Measurements from ENCODE around the gene CTBP2. TPM values are rescaled to one million over a fixed set of nuclear protein-coding genes. Genes with fewer than 3 reads are reported as not detected.

Gene CTBP2
- total RNA-seq, 4 donors from 2014 or later = 69.7 to 125 (median 84.7) TPM

DNA sequence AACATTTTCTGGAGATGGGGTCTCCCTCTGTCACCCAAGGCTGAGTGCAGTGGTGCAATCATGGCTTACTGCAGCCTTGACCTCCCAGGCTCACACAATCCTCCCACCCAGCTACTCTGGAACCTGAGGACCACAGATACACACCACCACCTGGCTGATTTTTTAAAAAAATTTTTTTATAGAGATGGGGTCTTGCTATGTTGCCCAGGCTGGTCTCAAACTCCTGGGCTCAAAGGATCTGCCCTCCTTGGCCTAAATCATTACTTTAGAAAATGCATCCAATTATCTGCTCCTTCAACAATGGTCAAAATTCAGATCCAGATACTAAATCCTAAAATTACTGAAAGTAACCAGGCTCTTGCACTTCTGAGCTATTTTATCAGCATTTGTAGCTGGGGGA, 55.2 kb downstream of the CTBP2 start:
- DNase-seq (ENCODE audit: extremely low spot score) = no peak
- Histone ChIP-seq H3K27me3 (no peaks in the 10 kb centered on the region), H3K36me3 (peaks cover 10 to 60% (median 39%) of the 10 kb centered on the region in 4 donors), H3K9me3 (no peaks in the 10 kb centered on the region), H3K4me1 (peaks cover 22 to 60% (median 45%) of the 10 kb centered on the region in 4 donors), H3K27ac (replicated peaks in 1 of 4) (no peak overlapping the region), H3K4me3 (no peak overlapping the region)
- TF ChIP-seq EP300 (IDR thresholded peaks at IDR 0.05) = no peak
- TF ChIP-seq, protein P1, sequence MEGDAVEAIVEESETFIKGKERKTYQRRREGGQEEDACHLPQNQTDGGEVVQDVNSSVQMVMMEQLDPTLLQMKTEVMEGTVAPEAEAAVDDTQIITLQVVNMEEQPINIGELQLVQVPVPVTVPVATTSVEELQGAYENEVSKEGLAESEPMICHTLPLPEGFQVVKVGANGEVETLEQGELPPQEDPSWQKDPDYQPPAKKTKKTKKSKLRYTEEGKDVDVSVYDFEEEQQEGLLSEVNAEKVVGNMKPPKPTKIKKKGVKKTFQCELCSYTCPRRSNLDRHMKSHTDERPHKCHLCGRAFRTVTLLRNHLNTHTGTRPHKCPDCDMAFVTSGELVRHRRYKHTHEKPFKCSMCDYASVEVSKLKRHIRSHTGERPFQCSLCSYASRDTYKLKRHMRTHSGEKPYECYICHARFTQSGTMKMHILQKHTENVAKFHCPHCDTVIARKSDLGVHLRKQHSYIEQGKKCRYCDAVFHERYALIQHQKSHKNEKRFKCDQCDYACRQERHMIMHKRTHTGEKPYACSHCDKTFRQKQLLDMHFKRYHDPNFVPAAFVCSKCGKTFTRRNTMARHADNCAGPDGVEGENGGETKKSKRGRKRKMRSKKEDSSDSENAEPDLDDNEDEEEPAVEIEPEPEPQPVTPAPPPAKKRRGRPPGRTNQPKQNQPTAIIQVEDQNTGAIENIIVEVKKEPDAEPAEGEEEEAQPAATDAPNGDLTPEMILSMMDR (IDR thresholded peaks at IDR 0.05) = no peak
- no peak for TF ChIP-seq POLR2A (IDR thresholded peaks at IDR 0.05; ENCODE audit: low read depth)
- TF ChIP-seq POLR2AphosphoS5 (IDR thresholded peaks at IDR 0.05) = no peak
- intact Hi-C loops (cut with DNase I) = no loop called here

DNA sequence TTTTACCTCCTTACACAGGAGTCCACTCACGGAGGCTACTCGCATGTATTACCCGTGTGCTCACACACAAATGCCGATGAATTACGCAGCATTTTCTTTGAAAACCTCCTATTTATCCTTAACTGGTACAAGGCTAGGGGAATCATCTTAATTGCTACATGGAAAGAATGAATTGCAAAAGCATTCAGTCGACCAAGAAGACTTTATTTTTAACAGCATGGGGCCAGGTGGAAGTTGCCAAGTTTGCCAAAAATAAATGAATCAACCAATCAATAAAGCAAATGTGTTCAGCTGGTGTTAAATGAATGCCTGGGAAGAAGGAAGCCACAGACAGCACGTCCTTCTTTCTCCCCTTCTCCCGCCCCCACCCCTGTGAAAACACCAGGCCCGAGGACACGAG, 55.8 kb downstream of the CTBP2 start:
- H3K27ac ChIP-seq (replicated peaks in 1 of 4) = no peak overlapping the region
- intact Hi-C loops (cut with DNase I) = no loop called here
- H3K4me1 ChIP-seq = peaks cover 22 to 62% (median 45%) of the 10 kb centered on the region in 4 donors
- no peak overlapping the region for H3K4me3 ChIP-seq
- peaks cover 5 to 54% (median 34%) of the 10 kb centered on the region in 4 donors for H3K36me3 ChIP-seq
- no peaks in the 10 kb centered on the region for H3K27me3 ChIP-seq
- WGBS = 67% methylated on average over 10 of the region's 10 CpGs
- H3K9me3 ChIP-seq = no peaks in the 10 kb centered on the region
- TF ChIP-seq POLR2AphosphoS5 (IDR thresholded peaks at IDR 0.05) (no peak), EP300 (IDR thresholded peaks at IDR 0.05) (no peak), POLR2A (IDR thresholded peaks at IDR 0.05; ENCODE audit: low read depth) (no peak)
- TF ChIP-seq, protein P1 (IDR thresholded peaks at IDR 0.05) = no peak
- DNase-seq (ENCODE audit: extremely low spot score) = no peak

DNA sequence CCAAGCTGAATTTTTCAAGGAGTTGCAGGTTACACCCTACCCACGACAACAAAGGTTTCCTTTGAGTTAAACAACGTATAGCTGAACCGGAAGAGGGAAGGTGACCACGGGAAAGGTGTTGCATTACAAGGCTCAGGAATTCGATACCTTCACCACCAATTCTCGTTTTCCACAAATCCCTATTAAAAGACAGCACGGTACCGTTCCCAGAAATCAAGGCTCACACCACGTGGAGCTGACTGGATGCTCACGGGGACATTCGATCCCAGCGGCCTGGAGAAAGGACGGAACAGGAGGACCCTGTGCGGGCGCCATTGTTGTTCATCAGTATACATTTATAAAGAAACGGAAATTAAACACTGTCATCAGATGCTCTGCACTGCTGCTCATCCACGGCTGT, 56.4 kb downstream of the CTBP2 start:
- H3K9me3 ChIP-seq = no peaks in the 10 kb centered on the region
- no peaks in the 10 kb centered on the region for H3K27me3 ChIP-seq
- H3K27ac ChIP-seq (replicated peaks in 1 of 4) = no peak overlapping the region
- no peak overlapping the region for H3K4me3 ChIP-seq
- no peak for DNase-seq (ENCODE audit: extremely low spot score)
- WGBS = 89% methylated on average over 17 of the region's 17 CpGs
- peaks cover 0 to 48% (median 30%) of the 10 kb centered on the region in 4 donors for H3K36me3 ChIP-seq
- TF ChIP-seq POLR2AphosphoS5 (IDR thresholded peaks at IDR 0.05) (no peak), POLR2A (IDR thresholded peaks at IDR 0.05; ENCODE audit: low read depth) (no peak), EP300 (IDR thresholded peaks at IDR 0.05) (no peak)
- TF ChIP-seq, protein P1 (IDR thresholded peaks at IDR 0.05) = no peak
- H3K4me1 ChIP-seq = peaks cover 22 to 68% (median 50%) of the 10 kb centered on the region in 4 donors
- intact Hi-C loops (cut with DNase I) = no loop called here

DNA sequence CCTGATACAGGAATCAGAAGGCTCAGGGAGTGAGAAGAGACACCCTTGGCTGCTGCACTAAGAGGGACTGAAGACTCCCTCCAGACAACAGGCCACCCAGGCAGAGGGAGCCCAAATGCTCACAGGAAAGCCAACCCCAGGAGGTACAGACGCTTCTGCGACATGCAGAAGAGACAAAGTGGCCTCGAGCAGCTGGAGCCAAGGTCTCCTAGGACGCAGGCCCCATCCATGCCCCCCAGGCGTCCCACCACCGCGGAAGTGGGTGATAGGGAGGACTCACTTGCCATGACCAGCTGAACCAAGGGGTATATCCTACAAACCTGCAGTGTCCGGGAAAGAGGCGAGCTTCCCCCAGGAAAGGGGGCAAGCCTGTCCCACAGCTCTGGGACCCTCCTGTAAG, 56.9 kb downstream of the CTBP2 start:
- no peak overlapping the region for H3K4me3 ChIP-seq
- no peaks in the 10 kb centered on the region for H3K9me3 ChIP-seq
- TF ChIP-seq, protein P1 (IDR thresholded peaks at IDR 0.05) = no peak
- TF ChIP-seq POLR2A (IDR thresholded peaks at IDR 0.05; ENCODE audit: low read depth) = no peak
- TF ChIP-seq EP300 (IDR thresholded peaks at IDR 0.05) = no peak
- TF ChIP-seq POLR2AphosphoS5 (IDR thresholded peaks at IDR 0.05) = no peak
- peaks cover 0 to 43% (median 26%) of the 10 kb centered on the region in 4 donors for H3K36me3 ChIP-seq
- 89% methylated on average over 7 of the region's 9 CpGs for WGBS
- no peak overlapping the region for H3K27ac ChIP-seq (replicated peaks in 1 of 4)
- peaks cover 22 to 71% (median 51%) of the 10 kb centered on the region in 4 donors for H3K4me1 ChIP-seq
- no peak for DNase-seq (ENCODE audit: extremely low spot score)
- no peaks in the 10 kb centered on the region for H3K27me3 ChIP-seq
- intact Hi-C loops (cut with DNase I) = no loop called here

DNA sequence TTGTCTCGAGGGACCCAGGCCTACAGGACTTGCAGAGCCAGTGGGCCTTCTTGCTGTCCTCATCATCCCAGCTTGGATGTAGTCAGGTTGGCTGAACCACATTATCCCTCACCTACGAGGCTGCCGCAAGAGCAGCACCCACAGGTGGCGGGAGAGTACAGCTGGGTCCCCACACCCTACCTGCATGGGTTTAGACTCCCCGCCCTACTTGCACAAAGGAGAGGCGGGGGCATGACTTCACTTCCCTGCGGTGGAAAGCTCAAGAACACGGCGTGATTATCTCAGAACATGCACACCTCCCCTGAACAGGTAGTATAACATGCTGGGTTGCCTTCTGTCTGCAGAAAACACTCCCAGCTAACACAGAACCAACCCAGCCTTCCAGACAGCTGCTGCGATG, 57.5 kb downstream of the CTBP2 start:
- no peak for DNase-seq (ENCODE audit: extremely low spot score)
- H3K27me3 ChIP-seq = no peaks in the 10 kb centered on the region
- no peak for TF ChIP-seq EP300 (IDR thresholded peaks at IDR 0.05)
- TF ChIP-seq, protein P1 (IDR thresholded peaks at IDR 0.05) = no peak
- no peak for TF ChIP-seq POLR2A (IDR thresholded peaks at IDR 0.05; ENCODE audit: low read depth)
- TF ChIP-seq POLR2AphosphoS5 (IDR thresholded peaks at IDR 0.05) = no peak
- no peaks in the 10 kb centered on the region for H3K9me3 ChIP-seq
- intact Hi-C loops (cut with DNase I) = no loop called here
- no peak overlapping the region for H3K4me3 ChIP-seq
- peaks cover 22 to 76% (median 51%) of the 10 kb centered on the region in 4 donors for H3K4me1 ChIP-seq
- H3K27ac ChIP-seq (replicated peaks in 1 of 4) = no peak overlapping the region
- WGBS = 82% methylated on average over 8 of the region's 10 CpGs
- peaks cover 0 to 37% (median 20%) of the 10 kb centered on the region in 4 donors for H3K36me3 ChIP-seq
